Small intestine (tissue), 7 donors: ENCODE results near the gene TDP1. TPM values are rescaled to one million over a fixed set of nuclear protein-coding genes. Genes with fewer than 3 reads are reported as not detected.
A peak's percentile ranks its signal among the peaks of the same experiment; 100 is the strongest.
"Not testable (repeated sequence)": the region's sequence is repeated elsewhere in the genome, so short reads cannot be mapped to it uniquely, and the experiment has no call there.

Experiments
- DNase-seq, 2 donors: peaks; one replicate each; pipeline versions ENCODE4 v3.0.0 to v3.0.0-alpha.2; 2013
- FAIRE-seq: peaks from 2 replicates; lab custom pipeline; 2012; peaks lifted over from hg19 to GRCh38; lab: Jason Lieb, UNC
- H3K27ac ChIP-seq, 3 donors: one replicate each; pipeline ENCODE4 v1.5.1; 2013; ENCODE audit warnings: low read length in 2 of 3, mild to moderate bottlenecking in 2 of 3, control low read depth in 1 of 3, inconsistent platforms in 1 of 3, low read depth in 1 of 3, moderate library complexity in 1 of 3
- H3K27me3 ChIP-seq, 3 donors: one replicate each; pipeline ENCODE4 v1.6.1; 2013; ENCODE audit warnings: low read length in 3 of 3, inconsistent platforms in 1 of 3; ENCODE audit not compliant: control insufficient read depth in 3 of 3, insufficient read depth in 3 of 3
- H3K36me3 ChIP-seq, 3 donors: one replicate each; pipeline ENCODE4 v1.6.1; 2013; ENCODE audit warnings: low read length in 3 of 3, inconsistent platforms in 1 of 3, low read depth in 1 of 3, mild to moderate bottlenecking in 1 of 3, moderate library complexity in 1 of 3; ENCODE audit not compliant: control insufficient read depth in 3 of 3, insufficient read depth in 2 of 3
- H3K4me1 ChIP-seq, 3 donors: one replicate each; pipeline ENCODE4 v1.6.1; 2013; ENCODE audit warnings: low read length in 2 of 3, inconsistent platforms in 1 of 3, low read depth in 1 of 3, mild to moderate bottlenecking in 1 of 3, moderate library complexity in 1 of 3; ENCODE audit not compliant: control insufficient read depth in 3 of 3, insufficient read depth in 2 of 3
- H3K4me3 ChIP-seq, 3 donors: one replicate each; pipeline ENCODE4 v1.5.1; 2013; ENCODE audit warnings: low read length in 3 of 3, control low read depth in 1 of 3, inconsistent platforms in 1 of 3, low read depth in 1 of 3, mild to moderate bottlenecking in 1 of 3, moderate library complexity in 1 of 3
- H3K9me3 ChIP-seq, 2 donors: one replicate each; pipeline ENCODE4 v1.6.1; 2013; ENCODE audit warnings: low read depth in 1 of 2, low read length in 1 of 2; ENCODE audit not compliant: control insufficient read depth in 2 of 2, insufficient read depth in 1 of 2
- WGBS, 3 donors: extraction: QIAGEN DNeasy Blood & Tissue Kit; methylation state at CpG; one replicate each; pipeline ENCODE4 v1.1.7; 2013; 5-methylcytosine and 5-hydroxymethylcytosine counted together
- polyA plus RNA-seq, 4 donors: library from polyadenylated mRNA; stranded (reverse) in 3 of 4; unstranded in 1 of 4; fragments of 200-250 nt in 3 of 4; fragments of 120-200 nt in 1 of 4; gene quantifications; one replicate each; pipeline versions ENCODE4 v1.2.1 to v1.2.3, GENCODE V29; 2013
- donor health status: healthy with polysubstance abuse.
- donor health status: control.
- donor health status: control.
- donor health status: Bipolar disorder and iron deficiency.
- donor health status: healthy.

TDP1 gene
- polyA plus RNA-seq, 4 donors, result 2.5 to 18.3 (median 6.6) TPM

GRCh38 chr14:90062127-90062794, 106.5 kb downstream of the TDP1 start:
- Histone ChIP-seq H3K4me1 (peaks cover 2 to 8% (median 4%) of the 10 kb centered on the region in 3 donors), H3K36me3 (no peaks in the 10 kb centered on the region), H3K9me3 (peaks cover 0 to 2% of the 10 kb centered on the region in 2 donors), H3K27me3 (peaks cover 12 to 63% (median 38%) of the 10 kb centered on the region in 3 donors), H3K27ac (no peak overlapping the region), H3K4me3 (peak overlapping the region in 2 of 3 donors; percentile 23 to 43)
- DNase-seq (peak; percentile 15 to 48), FAIRE-seq (no peak)
- WGBS, 3 donors, result 0 to 1% (median 1%) methylated on average over 50 to 63 of the region's 63 CpGs

DNA sequence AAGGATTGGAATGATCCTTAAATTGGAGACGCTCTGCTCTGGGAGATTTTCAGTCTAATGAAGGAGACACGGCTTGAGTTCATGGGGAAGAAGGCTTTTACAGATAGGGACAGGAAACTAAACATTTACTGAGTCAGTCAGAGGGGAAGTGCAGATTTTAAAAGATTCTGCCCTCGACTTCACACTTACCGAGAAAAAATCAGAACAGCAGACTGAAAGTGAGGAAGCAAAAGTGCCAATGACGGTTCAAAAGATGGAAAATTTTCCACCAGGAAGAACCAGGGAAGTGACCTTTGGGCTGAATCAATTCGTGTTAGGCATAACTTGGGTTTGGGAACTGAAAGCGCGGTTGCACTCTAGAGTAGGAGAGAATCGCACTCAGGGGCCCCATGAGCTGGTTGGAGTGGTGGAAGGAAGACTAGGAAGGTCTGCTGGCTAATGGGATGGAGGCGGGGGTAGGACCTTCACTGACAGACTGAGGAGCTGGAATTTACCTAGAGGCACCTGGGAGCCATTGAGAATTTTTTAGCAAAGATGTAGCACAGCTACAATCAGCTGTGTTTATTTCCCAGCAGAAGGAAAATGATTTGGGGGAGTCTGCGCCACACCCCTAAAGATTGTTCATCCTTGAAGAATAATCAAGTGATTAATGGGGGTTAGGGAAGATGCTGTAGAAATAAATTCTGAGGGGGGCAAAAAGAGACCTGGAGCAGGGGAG, 107.3 kb downstream of the TDP1 start:
- DNase-seq (peak in 1 of 2 donors; percentile 27), FAIRE-seq (no peak)
- Histone ChIP-seq H3K27ac (no peak overlapping the region), H3K4me3 (peak overlapping the region in 1 of 3 donors; percentile 43), H3K9me3 (peaks cover 0 to 2% of the 10 kb centered on the region in 2 donors), H3K4me1 (peaks cover 2 to 8% (median 4%) of the 10 kb centered on the region in 3 donors), H3K27me3 (peaks cover 12 to 61% (median 38%) of the 10 kb centered on the region in 3 donors), H3K36me3 (no peaks in the 10 kb centered on the region)
- WGBS, 3 donors, result 12 to 24% (median 19%) methylated on average over 11 of the region's 11 CpGs

DNA sequence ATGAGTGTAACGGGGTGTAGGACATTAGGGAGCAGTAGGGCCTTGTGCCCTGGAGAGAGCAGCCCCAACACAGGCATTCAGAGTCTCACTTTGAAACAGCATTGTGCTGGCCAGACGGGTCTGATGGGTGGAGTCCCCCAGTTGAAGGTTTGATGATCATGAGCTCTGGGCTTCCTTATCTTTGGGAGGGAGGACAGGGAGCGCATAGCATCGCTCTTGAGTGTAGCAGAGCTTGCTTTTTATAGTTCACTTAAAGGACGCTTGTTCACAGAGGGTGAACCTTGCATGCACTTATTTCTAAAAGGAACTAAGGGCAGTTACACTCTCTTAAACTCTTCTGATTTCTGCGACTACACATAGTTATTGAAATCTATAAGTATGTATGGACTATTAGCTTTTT, 116.6 kb downstream of the TDP1 start:
- peaks cover 0 to 6% (median 3%) of the 10 kb centered on the region in 3 donors for H3K27me3 ChIP-seq
- no peaks in the 10 kb centered on the region for H3K36me3 ChIP-seq
- no peak overlapping the region for H3K4me3 ChIP-seq
- DNase-seq, result no peak
- FAIRE-seq, result no peak
- no peaks in the 10 kb centered on the region for H3K4me1 ChIP-seq
- WGBS, 3 donors, result 68 to 78% (median 72%) methylated on average over 6 of the region's 6 CpGs
- no peak overlapping the region for H3K27ac ChIP-seq
- no peaks in the 10 kb centered on the region for H3K9me3 ChIP-seq

GRCh38 chr14:90079576-90079975, 123.8 kb downstream of the TDP1 start:
- Histone ChIP-seq H3K27me3 (peaks cover 0 to 3% (median 0%) of the 10 kb centered on the region in 3 donors), H3K4me1 (no peaks in the 10 kb centered on the region), H3K27ac (no peak overlapping the region), H3K36me3 (no peaks in the 10 kb centered on the region), H3K4me3 (no peak overlapping the region), H3K9me3 (no peaks in the 10 kb centered on the region)
- DNase-seq (no peak), FAIRE-seq (no peak)
- WGBS, 3 donors, result 67 to 81% (median 78%) methylated on average over 2 of the region's 2 CpGs

GRCh38 chr14:90087433-90087832, 131.7 kb downstream of the TDP1 start:
- no peaks in the 10 kb centered on the region for H3K36me3 ChIP-seq
- FAIRE-seq (no peak), DNase-seq (peak; percentile 4 to 19)
- no peaks in the 10 kb centered on the region for H3K27me3 ChIP-seq
- H3K27ac ChIP-seq, result no peak overlapping the region
- no peak overlapping the region for H3K4me3 ChIP-seq
- H3K9me3 ChIP-seq, result no peaks in the 10 kb centered on the region
- 59 to 66% (median 65%) methylated on average over 6 of the region's 6 CpGs for WGBS, 3 donors
- H3K4me1 ChIP-seq, result no peaks in the 10 kb centered on the region

DNA sequence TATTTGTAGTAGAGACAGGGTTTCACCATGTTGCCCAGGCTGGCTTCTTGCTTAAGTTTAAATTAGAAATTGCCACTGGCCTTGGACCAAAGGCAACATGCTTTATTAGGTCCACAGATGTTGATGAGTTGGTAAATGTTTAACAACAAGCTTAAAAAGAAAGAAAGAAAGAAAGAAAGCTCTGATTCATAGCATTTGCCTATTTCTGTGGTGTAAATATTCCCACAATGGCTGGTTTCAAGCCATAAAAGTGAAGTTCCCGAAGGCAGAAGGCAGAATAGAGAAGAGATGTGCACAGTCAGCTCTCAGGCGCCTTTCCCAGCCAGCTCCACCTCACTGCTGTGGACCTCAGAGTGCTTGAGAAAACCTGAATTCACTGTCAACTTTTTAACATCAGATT, 132.4 kb downstream of the TDP1 start:
- FAIRE-seq (no peak), DNase-seq (no peak)
- H3K27ac ChIP-seq, result no peak overlapping the region
- no peaks in the 10 kb centered on the region for H3K9me3 ChIP-seq
- no peaks in the 10 kb centered on the region for H3K27me3 ChIP-seq
- 68 to 76% (median 74%) methylated on average over 2 of the region's 2 CpGs for WGBS, 3 donors
- no peaks in the 10 kb centered on the region for H3K36me3 ChIP-seq
- H3K4me3 ChIP-seq, result no peak overlapping the region
- H3K4me1 ChIP-seq, result no peaks in the 10 kb centered on the region

- WGBS, 3 donors, result 40 to 52% (median 48%) methylated on average over 6 of the region's 6 CpGs
Measured at GRCh38 chr14:90089486-90089885, 133.8 kb downstream of the TDP1 start.

GRCh38 chr14:90091393-90091792, 135.7 kb downstream of the TDP1 start:
- Histone ChIP-seq H3K9me3 (no peaks in the 10 kb centered on the region), H3K27me3 (no peaks in the 10 kb centered on the region), H3K4me3 (no peak overlapping the region), H3K4me1 (no peaks in the 10 kb centered on the region), H3K36me3 (no peaks in the 10 kb centered on the region), H3K27ac (no peak overlapping the region)
- WGBS, 3 donors, result 43 to 77% (median 45%) methylated on average over 1 of the region's 1 CpG
- DNase-seq (no peak), FAIRE-seq (no peak)

More at GRCh38 chr14:90089486-90089885, 133.8 kb downstream of the TDP1 start:
- not testable (repeated sequence) for FAIRE-seq, H3K9me3 ChIP-seq, H3K36me3 ChIP-seq, H3K4me1 ChIP-seq, DNase-seq, H3K4me3 ChIP-seq, H3K27ac ChIP-seq, H3K27me3 ChIP-seq
